Measurements from ENCODE around the gene S100A4.
A peak's percentile ranks its signal among the peaks of the same experiment; 100 is the strongest.
"Not testable (repeated sequence)": the region's sequence is repeated elsewhere in the genome, so short reads cannot be mapped to it uniquely, and the experiment has no call there.

The S100A4 gene

DNA sequence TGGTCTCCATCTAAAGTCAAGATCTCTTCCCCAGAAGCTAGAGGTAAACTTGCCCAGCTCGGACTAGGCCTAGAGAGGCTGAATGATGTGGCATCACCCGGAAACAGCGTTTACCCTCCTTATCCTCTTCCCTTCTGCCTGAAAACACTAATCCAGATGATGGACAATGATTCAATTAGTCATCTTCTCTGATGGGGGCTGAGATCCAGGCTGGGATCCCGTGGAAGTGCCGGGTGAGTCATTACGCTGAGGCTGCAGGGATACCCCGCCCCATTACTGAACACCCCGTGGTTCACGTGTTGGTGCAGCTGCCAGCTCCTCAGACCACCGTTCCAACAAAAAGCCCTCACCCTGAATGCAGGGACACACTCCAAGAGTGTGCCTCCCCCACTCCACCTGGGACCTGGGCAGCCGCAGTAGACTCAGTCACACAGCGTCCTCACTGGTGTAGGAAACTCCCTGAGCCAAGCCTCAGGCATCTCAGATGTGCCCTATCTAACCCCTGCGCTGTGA lies 11.9 kb downstream of the S100A4 start:
- Mint-ChIP-seq H3K27me3 (no peaks in the 10 kb centered on the region), H3K4me3 (peak overlapping the region; percentile 91), H3K36me3 (ENCODE audit: insufficient read depth) (peaks cover 18% of the 10 kb centered on the region), H3K27ac (ENCODE audit: low read depth) (peak overlapping the region; percentile 93), H3K9me3 (no peaks in the 10 kb centered on the region), H3K4me1 (peaks cover 52% of the 10 kb centered on the region)
- DNase-seq (ENCODE audit: low spot score in 2 of 2) (no peak), ATAC-seq (replicated peaks; ENCODE audit: extremely low read depth, poor library complexity, severe bottlenecking) (no peak)

- H3K9me3 Mint-ChIP-seq, result no peaks in the 10 kb centered on the region
- peak overlapping the region; percentile 91 for H3K4me3 Mint-ChIP-seq
- DNase-seq (ENCODE audit: low spot score in 2 of 2) (peak; percentile 55 to 70), ATAC-seq (replicated peaks; ENCODE audit: extremely low read depth, poor library complexity, severe bottlenecking) (no peak)
- H3K27ac Mint-ChIP-seq (ENCODE audit: low read depth), result peak overlapping the region; percentile 93
- H3K27me3 Mint-ChIP-seq, result no peaks in the 10 kb centered on the region
- peaks cover 18% of the 10 kb centered on the region for H3K36me3 Mint-ChIP-seq (ENCODE audit: insufficient read depth)
- peaks cover 52% of the 10 kb centered on the region for H3K4me1 Mint-ChIP-seq
Measured at GRCh38 chr1:153532769-153533599, 12.6 kb downstream of the S100A4 start.

GRCh38 chr1:153532181-153532580 lies 13.4 kb downstream of the S100A4 start:
- Mint-ChIP-seq H3K4me1 (peaks cover 52% of the 10 kb centered on the region), H3K9me3 (no peaks in the 10 kb centered on the region), H3K36me3 (ENCODE audit: insufficient read depth) (peaks cover 18% of the 10 kb centered on the region), H3K4me3 (peak overlapping the region; percentile 91), H3K27me3 (no peaks in the 10 kb centered on the region), H3K27ac (ENCODE audit: low read depth) (peak overlapping the region; percentile 93)
- no peak for DNase-seq (ENCODE audit: low spot score in 2 of 2)
- peak; percentile 8 for ATAC-seq (replicated peaks; ENCODE audit: extremely low read depth, poor library complexity, severe bottlenecking)

DNA sequence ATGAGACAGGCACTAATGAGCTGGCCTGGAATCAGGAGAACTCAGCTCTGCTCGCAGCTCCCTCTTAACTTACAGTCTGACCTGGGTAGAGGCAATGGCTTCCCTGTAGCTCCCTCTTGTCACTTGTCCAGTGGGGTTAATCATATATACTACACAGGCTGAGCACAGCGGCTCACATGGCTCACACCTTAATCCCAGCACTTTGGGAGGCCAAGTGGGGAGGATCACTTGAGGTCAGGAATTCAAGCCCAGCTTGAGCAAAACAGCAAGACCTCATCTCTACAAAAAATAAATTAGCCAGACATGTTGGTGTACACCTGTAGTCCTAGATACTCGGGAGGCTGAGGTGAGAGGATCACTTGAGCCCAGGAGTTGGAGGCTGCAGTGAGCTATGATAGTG lies 14.0 kb downstream of the S100A4 start:
- H3K4me3 Mint-ChIP-seq, result no peak overlapping the region
- H3K27me3 Mint-ChIP-seq, result no peaks in the 10 kb centered on the region
- DNase-seq (ENCODE audit: low spot score in 2 of 2) (no peak), ATAC-seq (replicated peaks; ENCODE audit: extremely low read depth, poor library complexity, severe bottlenecking) (no peak)
- peak overlapping the region; percentile 93 for H3K27ac Mint-ChIP-seq (ENCODE audit: low read depth)
- H3K4me1 Mint-ChIP-seq, result peaks cover 50% of the 10 kb centered on the region
- no peaks in the 10 kb centered on the region for H3K9me3 Mint-ChIP-seq
- peaks cover 18% of the 10 kb centered on the region for H3K36me3 Mint-ChIP-seq (ENCODE audit: insufficient read depth)

GRCh38 chr1:153527683-153528040 lies 17.9 kb downstream of the S100A4 start:
- H3K36me3 Mint-ChIP-seq (ENCODE audit: insufficient read depth), result no peaks in the 10 kb centered on the region
- H3K4me3 Mint-ChIP-seq, result no peak overlapping the region
- ATAC-seq (replicated peaks; ENCODE audit: extremely low read depth, poor library complexity, severe bottlenecking) (no peak), DNase-seq (ENCODE audit: low spot score in 2 of 2) (no peak)
- no peak overlapping the region for H3K27ac Mint-ChIP-seq (ENCODE audit: low read depth)
- H3K9me3 Mint-ChIP-seq, result no peaks in the 10 kb centered on the region
- peaks cover 18% of the 10 kb centered on the region for H3K4me1 Mint-ChIP-seq
- no peaks in the 10 kb centered on the region for H3K27me3 Mint-ChIP-seq

DNA sequence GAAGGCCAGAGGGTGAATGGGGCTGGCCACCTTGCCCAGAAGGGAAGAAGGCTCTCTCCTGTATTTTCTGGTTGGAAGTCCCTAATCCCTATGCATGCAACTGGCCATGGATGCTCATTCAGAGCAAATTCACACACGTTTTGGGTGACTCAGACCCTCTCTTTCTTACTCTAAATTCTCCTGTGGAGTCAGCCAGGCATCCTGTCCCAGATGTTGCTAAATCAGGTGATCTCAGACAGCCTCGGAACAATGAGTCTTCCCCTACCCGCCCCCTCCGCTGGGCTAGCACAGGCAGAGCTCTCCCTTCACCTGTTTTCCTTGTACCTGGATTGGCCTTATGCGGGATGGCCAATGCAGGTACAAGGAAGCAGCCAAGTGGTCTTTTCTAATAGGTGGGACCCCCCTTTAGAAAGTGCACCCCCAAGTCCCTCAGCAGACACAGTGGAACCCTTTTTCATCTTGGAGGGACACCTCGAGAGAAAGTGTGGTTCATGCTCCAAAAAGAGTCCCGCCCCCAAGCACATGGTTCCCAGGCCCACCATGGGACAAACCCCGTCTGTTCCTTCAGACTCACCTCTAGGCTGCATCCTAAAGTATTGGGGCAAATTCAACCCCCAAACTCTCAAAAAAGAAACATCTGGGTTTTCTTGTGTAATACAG lies 18.5 kb downstream of the S100A4 start:
- H3K27me3 Mint-ChIP-seq, result no peaks in the 10 kb centered on the region
- ATAC-seq (replicated peaks; ENCODE audit: extremely low read depth, poor library complexity, severe bottlenecking), result no peak
- H3K27ac Mint-ChIP-seq (ENCODE audit: low read depth), result no peak overlapping the region
- H3K4me3 Mint-ChIP-seq, result no peak overlapping the region
- H3K4me1 Mint-ChIP-seq, result peaks cover 17% of the 10 kb centered on the region
- no peaks in the 10 kb centered on the region for H3K9me3 Mint-ChIP-seq
- H3K36me3 Mint-ChIP-seq (ENCODE audit: insufficient read depth), result no peaks in the 10 kb centered on the region
- no peak for DNase-seq (ENCODE audit: low spot score in 2 of 2)

- H3K27ac Mint-ChIP-seq (ENCODE audit: low read depth), result no peak overlapping the region
- peaks cover 13% of the 10 kb centered on the region for H3K4me1 Mint-ChIP-seq
- DNase-seq (ENCODE audit: low spot score in 2 of 2), result no peak
- H3K4me3 Mint-ChIP-seq, result no peak overlapping the region
- H3K36me3 Mint-ChIP-seq (ENCODE audit: insufficient read depth), result no peaks in the 10 kb centered on the region
- ATAC-seq (replicated peaks; ENCODE audit: extremely low read depth, poor library complexity, severe bottlenecking), result no peak
- no peaks in the 10 kb centered on the region for H3K9me3 Mint-ChIP-seq
- H3K27me3 Mint-ChIP-seq, result no peaks in the 10 kb centered on the region
Measured at GRCh38 chr1:153526132-153526543, 19.5 kb downstream of the S100A4 start.

- DNase-seq (ENCODE audit: low spot score in 2 of 2), result no peak
- Mint-ChIP-seq H3K4me3 (no peak overlapping the region), H3K27me3 (no peaks in the 10 kb centered on the region), H3K27ac (ENCODE audit: low read depth) (no peak overlapping the region), H3K36me3 (ENCODE audit: insufficient read depth) (no peaks in the 10 kb centered on the region), H3K4me1 (peaks cover 13% of the 10 kb centered on the region), H3K9me3 (no peaks in the 10 kb centered on the region)
- no peak for ATAC-seq (replicated peaks; ENCODE audit: extremely low read depth, poor library complexity, severe bottlenecking)
Measured at GRCh38 chr1:153525088-153525728, 20.4 kb downstream of the S100A4 start.

GRCh38 chr1:153522353-153523048 lies 23.1 kb downstream of the S100A4 start:
- not testable (repeated sequence) for H3K4me3 Mint-ChIP-seq; H3K9me3 Mint-ChIP-seq; H3K36me3 Mint-ChIP-seq (ENCODE audit: insufficient read depth); ATAC-seq (replicated peaks; ENCODE audit: extremely low read depth, poor library complexity, severe bottlenecking); H3K27ac Mint-ChIP-seq (ENCODE audit: low read depth); DNase-seq (ENCODE audit: low spot score in 2 of 2); H3K27me3 Mint-ChIP-seq
- H3K4me1 Mint-ChIP-seq, result peaks cover 13% of the 10 kb centered on the region

DNA sequence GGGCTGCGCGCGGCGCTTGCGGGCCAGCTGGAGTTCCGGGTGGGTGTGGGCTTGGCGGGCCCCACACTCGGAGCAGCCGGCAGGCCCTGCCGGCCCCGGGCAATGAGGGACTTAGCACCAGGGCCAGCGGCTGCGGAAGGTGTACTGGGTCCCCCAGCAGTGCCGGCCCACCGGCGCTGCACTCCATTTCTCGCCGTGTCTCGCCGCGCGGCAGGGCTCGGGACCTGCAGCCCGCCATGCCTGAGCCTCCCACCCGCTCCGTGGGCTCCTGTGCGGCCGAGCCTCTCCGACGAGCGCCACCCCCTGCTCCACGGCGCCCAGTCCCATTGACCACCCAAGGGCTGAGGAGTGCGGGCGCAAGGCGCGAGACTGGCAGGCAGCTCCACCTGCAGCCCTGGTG lies 23.8 kb downstream of the S100A4 start:
- not testable (repeated sequence) for H3K4me3 Mint-ChIP-seq; H3K27me3 Mint-ChIP-seq; ATAC-seq (replicated peaks; ENCODE audit: extremely low read depth, poor library complexity, severe bottlenecking); H3K36me3 Mint-ChIP-seq (ENCODE audit: insufficient read depth); DNase-seq (ENCODE audit: low spot score in 2 of 2); H3K9me3 Mint-ChIP-seq; H3K27ac Mint-ChIP-seq (ENCODE audit: low read depth)
- H3K4me1 Mint-ChIP-seq, result peaks cover 12% of the 10 kb centered on the region

GRCh38 chr1:153520818-153521476 lies 24.7 kb downstream of the S100A4 start:
- H3K27ac Mint-ChIP-seq (ENCODE audit: low read depth), result no peak overlapping the region
- H3K4me3 Mint-ChIP-seq, result no peak overlapping the region
- no peak for DNase-seq (ENCODE audit: low spot score in 2 of 2)
- peaks cover 12% of the 10 kb centered on the region for H3K4me1 Mint-ChIP-seq
- no peaks in the 10 kb centered on the region for H3K27me3 Mint-ChIP-seq
- ATAC-seq (replicated peaks; ENCODE audit: extremely low read depth, poor library complexity, severe bottlenecking), result no peak
- no peaks in the 10 kb centered on the region for H3K9me3 Mint-ChIP-seq
- no peaks in the 10 kb centered on the region for H3K36me3 Mint-ChIP-seq (ENCODE audit: insufficient read depth)

DNA sequence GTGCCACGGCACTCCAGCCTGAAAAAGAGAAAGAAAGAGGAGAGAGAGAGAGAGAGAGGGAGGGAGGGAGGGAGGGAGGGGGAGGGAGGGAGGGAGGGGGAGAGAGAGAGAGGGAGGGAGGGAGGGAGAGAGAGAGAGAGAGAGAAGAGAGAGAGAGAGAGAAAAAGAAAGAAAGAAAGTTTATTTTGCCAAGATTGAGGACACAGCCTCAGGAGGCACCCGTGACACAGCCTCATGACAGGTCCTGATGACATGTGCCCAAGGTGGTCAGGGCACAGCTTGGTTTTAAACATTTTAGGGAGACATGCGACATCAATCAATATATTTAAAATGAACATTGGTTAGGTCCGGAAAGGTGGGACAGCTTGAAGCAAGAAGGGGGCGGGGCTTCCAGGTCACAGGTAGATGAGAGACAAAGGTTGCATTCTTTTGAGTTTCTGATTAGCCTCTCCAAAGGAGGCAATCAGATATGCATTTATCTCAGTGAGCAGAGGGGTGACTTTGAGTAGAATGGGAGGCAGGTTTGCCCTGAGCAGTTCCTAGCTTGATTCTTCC lies 25.4 kb downstream of the S100A4 start:
- not testable (repeated sequence) for DNase-seq (ENCODE audit: low spot score in 2 of 2); H3K36me3 Mint-ChIP-seq (ENCODE audit: insufficient read depth); H3K27me3 Mint-ChIP-seq; H3K4me3 Mint-ChIP-seq; ATAC-seq (replicated peaks; ENCODE audit: extremely low read depth, poor library complexity, severe bottlenecking); H3K27ac Mint-ChIP-seq (ENCODE audit: low read depth); H3K9me3 Mint-ChIP-seq
- peaks cover 12% of the 10 kb centered on the region for H3K4me1 Mint-ChIP-seq

Measured in central memory CD8-positive, alpha-beta T cell (primary cell).